HG02852 (cell line): ENCODE data around the gene NEK10.
A peak's percentile ranks its signal among the peaks of the same experiment; 100 is the strongest.

ENCODE experiments used
- ATAC-seq: cut with Tn5 transposase; IDR thresholded peaks from one replicate; pipeline ENCODE4 v1.9.1; 2021; ENCODE audit warnings: mild to moderate bottlenecking, moderate library complexity; ENCODE audit not compliant: unreplicated experiment

The NEK10 gene

DNA sequence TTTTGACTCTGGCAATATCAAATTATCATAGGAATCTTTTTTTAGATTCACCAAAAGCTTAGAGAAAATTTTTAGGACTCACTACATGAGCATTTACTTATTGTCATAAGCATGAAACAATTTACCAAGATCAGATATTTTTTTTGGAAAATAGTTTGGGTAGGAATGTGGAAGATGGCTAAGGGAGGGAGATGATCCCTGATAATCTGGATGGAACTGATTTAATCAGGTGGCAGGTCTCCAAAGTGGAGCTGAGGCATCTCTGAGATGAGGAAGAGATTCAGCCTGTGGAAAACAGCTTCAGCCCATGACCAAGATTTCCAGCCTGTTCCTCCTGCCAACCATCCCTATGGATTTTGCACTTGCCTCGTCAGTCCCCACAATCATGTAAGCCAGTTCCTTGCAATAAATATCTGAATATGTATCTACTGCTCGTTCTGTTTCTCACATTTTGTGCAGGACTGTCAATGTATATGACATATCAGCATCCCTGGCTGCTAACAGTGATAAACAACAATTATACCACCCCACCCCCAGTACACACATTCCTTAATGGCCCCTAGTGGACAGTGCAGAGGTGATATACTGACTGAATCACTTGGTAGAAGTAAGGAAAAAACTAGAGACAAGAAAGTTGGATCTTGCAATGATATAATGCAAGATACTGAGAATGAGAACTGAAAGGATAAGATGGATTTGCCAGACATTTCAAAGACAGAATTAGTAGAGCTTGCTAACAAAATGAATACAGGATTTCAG lies 183.8 kb downstream of the NEK10 start:
- ATAC-seq: no peak

DNA sequence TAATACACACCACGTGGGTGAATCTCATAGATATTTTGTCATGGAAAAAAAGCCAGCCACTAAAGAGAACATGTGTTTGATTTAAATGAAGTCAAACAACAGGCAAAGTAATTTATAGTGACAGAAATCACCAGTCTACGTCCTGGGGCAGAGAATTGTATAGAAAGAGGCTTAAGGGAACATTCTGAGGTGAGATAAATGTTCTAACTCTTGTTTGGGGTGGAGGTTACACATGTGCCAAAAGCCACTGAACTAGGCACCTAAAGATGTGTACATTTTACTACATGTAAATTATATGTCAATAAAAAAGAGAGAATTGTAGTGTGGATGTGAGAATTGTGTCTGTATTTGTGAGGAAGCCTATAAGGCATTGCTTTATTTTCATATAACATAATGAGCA lies 184.9 kb downstream of the NEK10 start:
- no peak for ATAC-seq

DNA sequence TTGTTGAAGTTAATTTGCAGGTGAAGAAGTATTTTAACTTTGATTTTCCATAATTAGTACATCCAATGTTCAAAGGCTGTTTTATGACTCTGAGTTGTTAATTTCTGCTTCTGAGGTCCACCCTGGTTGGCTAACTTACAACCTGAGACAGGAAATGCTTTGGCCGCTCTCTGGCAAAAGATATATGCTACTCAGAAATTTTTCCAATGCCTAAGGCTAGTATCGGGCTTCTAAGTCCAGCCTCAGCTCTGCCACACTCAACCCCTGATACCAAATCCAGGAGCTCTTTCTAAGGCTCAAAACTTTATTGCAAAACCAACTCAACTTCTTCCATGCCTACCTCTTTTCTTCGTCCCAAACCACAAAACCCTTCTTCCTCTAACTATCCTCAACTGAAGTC lies 192.9 kb downstream of the NEK10 start:
- no peak for ATAC-seq

DNA sequence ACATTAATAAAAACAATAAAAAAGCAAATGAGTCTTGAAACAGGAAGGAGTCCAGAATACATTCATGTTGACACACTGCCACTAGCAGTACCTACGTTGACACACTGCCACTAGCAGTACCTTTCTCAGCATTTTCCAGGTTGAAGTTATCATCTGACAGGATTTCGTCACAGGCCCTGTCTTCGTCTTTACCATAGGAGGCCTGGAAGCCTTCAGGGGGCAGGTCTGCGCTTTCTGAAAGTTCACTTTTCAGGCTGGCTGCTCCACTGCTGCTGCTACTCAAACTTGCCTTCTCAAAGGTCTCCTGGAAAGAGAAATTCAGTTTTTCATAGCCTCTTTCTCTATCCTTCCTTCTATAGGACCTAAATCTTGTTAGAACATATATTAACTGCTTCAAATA lies 194.7 kb downstream of the NEK10 start:
- no peak for ATAC-seq

DNA sequence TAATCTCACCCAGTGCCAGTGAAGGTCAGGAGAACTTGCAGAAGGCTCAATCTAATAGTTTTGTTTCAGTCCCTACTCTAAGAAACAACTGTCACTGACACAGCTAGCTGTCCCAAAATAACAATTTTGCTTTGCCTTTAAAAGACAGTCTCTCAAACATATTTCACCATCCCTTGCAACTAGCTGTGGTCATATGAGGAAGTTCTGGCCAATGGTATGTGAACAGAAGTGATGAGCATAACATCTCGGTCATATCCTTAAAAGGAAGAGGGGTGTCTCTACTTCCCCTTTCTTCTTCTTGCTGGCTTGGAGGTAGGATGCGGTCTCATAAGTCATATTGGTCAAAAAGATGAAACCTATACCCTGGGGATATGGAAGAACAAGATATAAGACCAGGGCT lies 198.1 kb downstream of the NEK10 start:
- ATAC-seq: peak; percentile 95

DNA sequence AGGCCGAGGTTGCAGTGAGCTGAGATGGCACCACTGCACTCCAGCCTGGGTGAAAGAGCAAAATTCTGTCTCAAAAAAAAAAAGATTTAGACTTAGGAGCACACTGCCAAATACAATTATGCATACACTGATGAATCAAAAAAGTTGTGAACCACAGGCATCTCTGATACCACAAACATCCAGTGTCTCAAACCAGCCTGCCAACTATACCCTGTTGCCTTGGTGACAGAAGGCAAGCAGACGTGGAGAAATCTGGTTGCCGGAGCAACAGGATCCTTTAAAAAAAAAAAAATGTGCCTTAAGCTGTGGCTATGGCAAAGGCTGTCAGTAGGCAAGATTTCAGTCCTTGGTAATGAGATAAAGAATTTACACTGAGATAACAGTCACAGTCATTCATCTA lies 202.3 kb downstream of the NEK10 start:
- ATAC-seq: no peak

DNA sequence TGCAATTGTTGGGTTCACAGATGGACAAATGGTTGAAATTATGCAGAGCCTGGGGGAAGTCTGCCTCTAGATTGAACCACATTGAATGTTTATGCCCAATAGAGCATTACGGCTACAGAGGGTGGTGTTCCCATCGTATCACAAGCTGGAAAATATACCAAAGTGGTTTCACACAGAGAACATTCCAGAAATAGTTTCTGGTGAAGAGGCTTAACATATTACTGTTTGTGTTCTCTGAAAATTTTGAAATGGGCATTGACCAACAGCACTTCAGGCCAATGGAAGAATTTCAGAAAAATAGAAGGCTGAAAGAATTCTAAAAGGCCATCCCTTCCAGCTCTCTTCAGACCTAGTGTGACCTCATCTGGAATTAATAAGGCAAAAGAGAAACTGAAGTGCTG lies 203.9 kb downstream of the NEK10 start:
- no peak for ATAC-seq

DNA sequence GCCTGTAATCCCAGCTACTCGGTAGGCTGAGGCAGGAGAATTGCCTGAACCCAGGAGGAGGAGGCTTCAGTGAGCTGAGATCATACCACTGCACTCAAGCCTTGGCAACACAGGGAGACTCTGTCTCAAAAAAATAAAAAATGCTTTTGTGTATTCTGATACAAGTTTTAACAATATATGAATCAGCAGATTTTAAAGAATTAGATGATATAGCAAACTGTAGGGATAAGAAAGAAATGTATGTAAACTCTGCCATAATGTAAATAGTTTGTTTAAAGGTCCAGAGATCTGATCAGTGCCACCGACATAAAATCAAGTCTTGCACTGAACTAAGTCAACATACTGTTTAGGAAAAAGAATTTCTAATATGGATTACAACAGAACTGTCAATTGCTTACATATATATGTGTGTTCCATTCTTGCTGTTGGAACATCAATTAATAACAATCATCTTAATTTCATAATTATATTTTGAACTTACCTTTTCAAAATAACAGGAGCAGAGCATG lies 208.3 kb downstream of the NEK10 start:
- no peak for ATAC-seq

DNA sequence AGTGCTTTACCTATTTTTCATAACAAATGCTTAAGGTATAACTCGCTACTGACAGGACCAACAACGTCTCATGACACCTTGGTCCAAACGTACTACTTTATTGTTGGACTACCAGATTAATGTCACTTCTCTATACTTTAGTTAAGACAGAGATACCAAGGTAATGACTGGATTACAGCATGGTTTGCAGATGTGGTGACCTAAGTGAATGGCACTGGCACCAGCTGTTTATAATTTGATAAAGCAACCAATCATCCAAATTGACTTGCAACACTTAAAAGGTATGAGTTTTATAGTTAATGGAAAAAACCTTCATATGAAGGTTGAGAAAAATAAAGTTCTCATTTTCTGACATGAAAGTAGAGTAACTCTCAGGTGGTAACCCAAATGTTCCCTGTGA lies 209.0 kb downstream of the NEK10 start:
- ATAC-seq: no peak

DNA sequence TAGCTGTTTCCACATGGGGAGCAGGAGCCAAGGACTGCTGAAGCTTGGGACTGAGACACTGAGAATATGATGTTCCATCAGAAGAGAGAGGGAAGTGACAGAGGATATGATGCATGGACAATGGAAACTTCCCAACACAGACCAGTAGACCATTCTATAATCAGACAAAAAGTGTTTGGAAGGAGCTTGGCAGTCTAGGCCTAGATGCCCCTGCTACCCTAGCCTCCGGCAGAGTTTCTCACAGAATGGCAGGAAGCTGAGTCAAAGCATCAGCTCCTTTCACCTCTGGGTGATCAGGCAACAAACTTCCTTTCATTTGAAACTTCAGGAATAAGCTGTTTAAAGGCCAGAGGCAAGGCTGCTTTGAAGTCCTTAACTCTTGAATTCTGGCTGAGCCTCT lies 222.0 kb downstream of the NEK10 start:
- no peak for ATAC-seq

DNA sequence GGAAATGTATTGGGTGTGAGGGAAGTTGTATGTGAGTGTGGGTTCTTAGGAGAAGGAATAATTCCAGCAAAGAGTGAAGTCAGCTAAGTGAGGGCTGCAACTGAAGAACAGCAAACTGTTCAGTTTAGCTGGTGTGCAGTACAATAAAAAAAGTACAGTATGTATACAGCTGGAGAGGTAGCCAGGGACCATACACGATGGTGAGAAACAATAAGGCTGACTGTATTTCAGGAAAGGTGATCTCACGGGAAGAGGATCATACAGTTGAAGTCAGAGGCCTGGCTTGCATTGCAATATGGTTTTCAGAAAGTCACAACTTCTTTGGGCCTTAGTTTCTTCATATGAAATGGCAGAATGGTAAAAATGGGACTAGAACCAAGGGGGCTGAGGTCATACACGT lies 222.4 kb downstream of the NEK10 start:
- ATAC-seq: no peak

DNA sequence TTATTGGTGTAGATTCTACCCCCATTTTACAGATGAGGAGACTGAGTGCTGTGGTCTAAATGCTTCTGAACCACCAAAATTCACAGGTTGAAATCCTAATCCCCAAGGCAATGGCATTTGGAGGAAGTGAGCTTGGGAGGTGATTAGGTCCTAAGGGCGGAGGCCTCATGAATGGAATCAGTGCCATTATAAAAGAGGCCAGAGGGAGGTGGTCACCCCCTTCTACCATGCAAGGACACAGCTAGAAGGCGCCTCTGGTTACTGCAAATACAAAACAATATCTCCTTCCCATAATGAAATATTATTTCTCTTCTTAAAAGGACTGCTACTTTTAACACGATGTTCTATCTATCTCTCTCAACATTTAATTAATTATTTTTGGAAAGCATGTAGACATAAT lies 223.5 kb downstream of the NEK10 start:
- ATAC-seq: no peak

DNA sequence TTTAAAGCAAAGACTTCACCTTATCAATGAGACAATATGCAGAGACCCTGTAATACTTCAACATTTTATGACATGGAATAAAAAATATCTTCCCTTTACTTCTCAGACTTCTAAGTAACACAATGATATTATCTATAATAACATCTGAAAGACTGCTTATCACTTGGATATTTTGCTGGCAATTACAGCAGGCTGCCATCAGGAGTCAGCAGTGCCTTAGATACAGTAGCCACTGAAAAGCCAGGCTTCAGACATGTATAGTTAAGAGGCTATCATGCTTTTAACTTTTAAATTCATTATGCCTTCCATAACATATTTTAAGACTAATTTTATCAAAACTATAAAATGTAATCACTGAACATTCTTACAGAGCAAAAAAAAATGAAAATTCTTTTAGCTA lies 227.5 kb downstream of the NEK10 start:
- ATAC-seq: no peak

DNA sequence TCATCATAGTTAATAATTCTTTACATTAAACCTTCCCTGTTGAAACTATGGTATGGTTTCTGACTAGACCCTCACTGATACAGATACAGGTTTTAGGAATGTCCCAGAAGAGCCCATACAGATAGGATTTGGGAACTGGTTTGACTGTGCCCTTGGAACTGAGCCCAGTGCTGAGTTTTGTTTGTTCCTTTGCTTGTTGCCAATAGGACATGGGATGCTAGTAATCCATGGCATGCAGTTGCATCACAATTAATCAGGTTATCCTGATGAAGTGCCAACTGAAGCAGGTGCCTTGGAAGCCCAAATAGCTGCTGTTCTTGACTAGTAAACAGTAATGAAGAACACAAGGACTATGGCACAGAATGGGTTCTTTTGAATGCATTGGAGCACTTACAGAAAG lies 230.6 kb downstream of the NEK10 start:
- no peak for ATAC-seq

DNA sequence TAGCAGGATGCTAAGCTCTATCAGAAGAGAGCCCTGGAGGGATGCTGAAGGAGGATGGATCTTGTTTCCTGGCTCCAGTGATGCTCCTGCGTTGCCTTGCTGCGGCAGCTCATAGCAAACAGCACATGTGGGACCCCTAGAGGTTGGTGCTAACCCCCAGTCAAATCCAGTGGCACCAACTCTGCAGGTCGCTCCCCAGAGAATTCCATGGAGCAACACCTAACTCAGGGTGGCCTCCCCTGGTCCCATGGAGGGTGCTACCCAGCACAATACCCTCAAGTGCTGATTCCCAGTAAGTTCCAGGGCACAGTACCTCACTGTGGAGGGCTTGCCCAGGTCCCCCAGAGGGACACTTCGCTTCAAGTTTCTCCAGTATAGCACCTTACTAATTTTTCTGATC lies 231.2 kb downstream of the NEK10 start:
- ATAC-seq: no peak

DNA sequence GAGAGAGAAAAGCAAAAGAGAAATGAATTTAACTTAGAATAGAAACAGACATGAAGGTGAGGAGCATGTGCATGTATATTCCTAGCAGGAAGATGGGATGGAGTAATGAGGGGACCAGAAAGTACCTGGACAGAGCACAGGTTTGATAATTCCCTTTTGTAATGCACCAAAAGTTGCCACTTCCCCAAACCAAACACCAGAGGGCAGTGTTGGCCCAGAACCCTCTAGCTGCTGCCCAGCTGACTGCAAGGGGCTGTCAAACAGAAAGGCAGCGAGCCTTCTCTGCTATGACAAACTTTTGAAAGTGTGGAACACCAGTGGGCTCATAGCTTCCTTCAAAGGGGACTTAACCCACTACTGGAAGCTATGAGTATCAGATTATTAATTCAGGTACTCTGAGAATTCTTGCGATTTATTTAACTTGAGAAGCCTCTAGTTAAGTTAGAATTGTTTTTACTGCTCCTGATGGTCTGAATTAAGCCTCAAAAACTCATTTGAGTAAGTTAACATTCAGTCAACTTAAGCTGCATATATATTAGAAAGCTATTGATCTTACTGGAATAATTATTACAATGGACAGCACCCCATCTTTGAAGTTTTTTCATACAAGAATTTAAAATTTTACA lies 234.9 kb downstream of the NEK10 start:
- ATAC-seq: peak; percentile 99

DNA sequence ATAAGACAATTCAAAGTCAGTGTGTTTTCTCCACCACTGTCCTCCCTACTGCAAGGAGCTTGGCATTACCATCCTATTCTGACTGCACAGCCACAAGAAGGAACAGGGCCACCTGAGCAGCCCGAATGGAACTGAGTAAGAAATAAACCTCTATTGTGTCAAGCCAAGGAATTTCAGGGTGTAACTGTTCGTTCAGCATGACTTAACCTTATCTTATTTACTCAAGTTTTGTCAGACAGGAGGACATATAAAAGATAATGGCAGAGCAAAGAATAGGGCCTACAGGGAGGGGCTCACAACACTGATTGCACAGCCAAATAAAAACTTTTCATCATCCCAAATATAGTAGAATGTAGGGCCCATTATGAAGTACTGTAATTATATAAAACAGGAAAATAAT lies 236.1 kb downstream of the NEK10 start:
- no peak for ATAC-seq

DNA sequence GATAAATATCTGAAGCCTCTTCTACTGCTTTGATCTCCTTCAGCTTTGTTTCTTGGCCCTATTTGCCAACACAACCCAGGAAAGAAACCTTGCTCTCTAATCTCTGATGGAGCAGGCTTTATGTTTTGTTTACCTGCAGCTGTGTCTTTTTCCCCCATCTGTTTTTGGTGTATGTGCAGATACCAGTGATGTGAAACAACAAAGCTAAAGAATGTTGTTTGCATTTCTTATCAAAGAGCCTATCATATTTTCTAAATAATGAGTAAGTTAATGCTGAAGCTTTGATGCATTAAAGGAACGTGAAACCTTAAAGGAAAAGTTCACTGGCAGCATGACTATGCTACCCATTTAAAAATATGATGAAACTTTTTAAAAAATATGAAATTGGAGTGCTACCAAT lies 238.4 kb downstream of the NEK10 start:
- no peak for ATAC-seq

DNA sequence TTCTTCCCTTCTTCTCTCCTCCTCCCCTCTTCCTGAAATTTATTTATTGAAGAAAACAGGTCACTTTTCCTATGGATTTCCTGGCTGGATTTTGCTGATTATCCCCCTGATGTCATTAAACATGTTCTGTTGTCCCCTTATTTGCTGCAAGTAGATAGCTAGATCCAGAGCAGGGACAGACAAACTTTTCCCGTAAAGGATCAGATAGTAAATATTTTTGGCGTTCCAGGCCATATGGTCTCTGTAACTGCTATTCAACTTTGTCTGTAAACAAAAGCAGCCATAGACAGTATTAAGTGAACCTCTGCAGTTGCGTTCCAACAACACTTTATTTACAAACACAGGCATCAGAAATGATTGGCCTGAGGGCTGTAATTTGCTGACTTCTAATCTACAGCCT lies 241.3 kb downstream of the NEK10 start:
- no peak for ATAC-seq

DNA sequence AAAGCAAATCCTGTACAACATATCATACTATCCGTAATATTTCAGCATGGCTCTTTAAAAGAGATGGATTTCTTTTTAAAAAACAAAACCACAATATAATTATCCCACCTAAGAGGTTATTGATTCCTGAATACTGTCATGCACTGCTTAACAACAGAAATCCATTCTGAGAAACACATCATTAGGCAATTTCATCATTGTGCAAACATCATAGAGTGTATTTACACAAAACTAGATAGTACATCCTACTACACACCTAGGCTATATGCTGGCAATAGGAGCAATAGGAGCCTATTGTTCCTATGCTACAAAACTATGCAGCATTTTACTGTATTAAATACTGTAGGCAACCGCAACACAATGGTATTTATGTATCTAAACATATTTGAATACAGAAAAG lies 242.0 kb downstream of the NEK10 start:
- ATAC-seq: no peak

DNA sequence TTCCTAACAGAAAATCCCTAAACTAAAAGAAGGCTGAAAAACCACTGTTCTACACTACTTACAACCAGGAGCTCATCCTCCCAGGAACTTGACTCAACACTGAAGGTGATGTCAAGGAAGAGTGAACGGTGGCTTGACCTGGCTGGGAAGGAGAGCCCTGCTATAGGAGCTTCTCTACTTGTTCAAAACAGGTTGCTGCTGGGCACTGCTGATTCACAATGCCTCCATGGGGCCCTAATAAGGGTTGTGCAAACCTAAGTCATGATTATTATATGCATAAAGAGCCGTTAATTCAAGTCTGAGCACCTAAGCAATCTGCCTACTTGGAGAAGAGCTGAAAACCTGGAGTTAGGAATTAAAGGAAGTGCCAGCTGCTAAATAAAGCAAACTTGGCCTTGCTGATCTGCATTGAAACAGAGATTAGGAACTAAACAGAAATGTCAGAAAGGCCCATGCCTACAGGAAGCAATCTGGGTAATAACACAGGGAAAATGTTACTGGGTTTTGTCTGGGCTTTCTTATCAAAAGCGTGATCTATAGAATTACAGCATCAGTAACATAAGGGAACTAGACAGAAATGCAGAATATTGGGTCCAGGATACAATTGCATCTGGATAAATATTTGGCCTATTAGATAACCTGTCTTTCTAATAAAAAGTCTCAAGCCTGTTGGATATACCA lies 243.2 kb downstream of the NEK10 start:
- no peak for ATAC-seq

DNA sequence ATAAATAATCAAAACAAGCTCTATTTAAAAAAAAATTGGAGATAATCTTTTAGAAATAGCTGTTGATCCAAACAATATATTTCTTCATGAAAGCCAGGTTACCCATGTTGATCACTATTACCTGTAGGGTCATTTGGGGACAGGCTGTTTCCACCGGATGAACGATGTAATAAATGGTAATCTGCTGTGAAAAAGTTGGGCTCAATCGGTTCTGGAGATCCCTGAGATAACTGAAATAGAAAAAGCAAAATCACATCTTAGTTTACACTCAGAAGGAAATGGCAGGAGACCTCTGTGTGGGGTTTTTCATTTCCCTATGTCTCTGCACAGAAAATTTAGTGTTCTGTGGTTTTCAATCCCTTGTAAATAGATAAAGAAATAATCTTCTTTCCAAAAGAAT lies 249.5 kb downstream of the NEK10 start:
- ATAC-seq: no peak
